Keratinocyte (primary cell): ENCODE measurements around the gene PKP4.

ENCODE experiments used
- CTCF ChIP-seq, 3 experiments: IDR thresholded peaks in 1 of 3; conservative IDR thresholded peaks in 1 of 3; optimal IDR thresholded peaks in 1 of 3; 2 replicates in 2 of 3; 3 replicates in 1 of 3; pipeline versions ENCODE3 to v1.5.1; 2011; ENCODE audit warnings: low read length in 3 of 3, mild to moderate bottlenecking in 3 of 3, moderate library complexity in 2 of 3, control low read depth in 1 of 3, inconsistent platforms in 1 of 3; ENCODE audit not compliant: insufficient read depth in 2 of 3; ENCODE audit errors: extremely low read depth in 1 of 3
- EZH2 ChIP-seq: IDR thresholded peaks from one replicate; pipeline ENCODE4 v1.6.1; 2012; ENCODE audit warnings: inconsistent platforms, mild to moderate bottlenecking, low read length, moderate library complexity

DNA sequence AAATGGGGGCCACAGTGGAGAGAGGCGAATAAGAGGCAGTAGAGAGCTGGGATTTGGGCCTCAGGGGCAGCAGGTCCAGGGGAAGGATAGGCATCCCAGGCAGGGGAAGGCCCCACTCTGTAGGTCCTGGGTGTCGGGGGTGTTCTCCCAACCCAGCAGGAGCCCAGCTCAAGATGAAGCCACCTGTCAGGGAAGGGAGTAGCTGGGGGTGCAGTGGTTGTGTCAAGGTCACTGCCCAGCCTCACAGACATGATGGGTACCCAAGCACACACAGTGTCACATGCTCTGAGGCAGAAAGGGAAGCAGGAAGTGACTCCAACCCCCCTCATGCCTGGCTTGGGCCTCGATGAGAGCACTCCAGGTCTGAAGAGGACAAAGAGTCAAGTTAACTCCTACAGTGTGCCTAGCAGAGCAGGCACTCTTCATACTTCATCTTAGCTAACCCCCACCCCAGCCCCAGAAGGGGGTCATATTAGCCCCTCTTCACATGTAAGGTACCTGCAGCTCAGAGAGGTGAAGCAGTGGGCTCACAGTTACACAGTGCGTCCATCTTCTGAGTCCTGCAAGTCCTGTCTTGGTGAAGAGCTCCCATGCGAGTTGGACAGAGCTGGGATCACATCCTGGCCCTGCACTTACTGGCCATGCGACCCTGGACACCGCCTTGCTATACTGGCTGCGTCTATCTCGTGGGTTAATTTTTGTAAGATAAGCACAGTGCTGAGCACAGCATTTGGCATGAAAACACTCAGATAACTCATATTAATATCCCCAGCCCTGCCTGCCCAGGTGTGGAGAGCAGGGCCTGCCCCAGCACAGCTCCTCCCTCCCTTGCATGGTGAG is 265.7 kb downstream of the PKP4 start:
- TF ChIP-seq CTCF (optimal IDR thresholded peaks at IDR 0.05 in 1 of 3, IDR thresholded peaks at IDR 0.05 in 1 of 3, conservative IDR thresholded peaks at IDR 0.05 in 1 of 3; ENCODE audit: extremely low read depth in 1 of 3, insufficient read depth in 2 of 3, low read length in 3 of 3), result no peak
- TF ChIP-seq EZH2, result no peak
